Measurements from ENCODE around the gene DNAH11. TPM values are rescaled to one million over a fixed set of nuclear protein-coding genes. Genes with fewer than 3 reads are reported as not detected.

DNAH11 gene
- polyA plus RNA-seq, 1 experiment, result not detected

DNA sequence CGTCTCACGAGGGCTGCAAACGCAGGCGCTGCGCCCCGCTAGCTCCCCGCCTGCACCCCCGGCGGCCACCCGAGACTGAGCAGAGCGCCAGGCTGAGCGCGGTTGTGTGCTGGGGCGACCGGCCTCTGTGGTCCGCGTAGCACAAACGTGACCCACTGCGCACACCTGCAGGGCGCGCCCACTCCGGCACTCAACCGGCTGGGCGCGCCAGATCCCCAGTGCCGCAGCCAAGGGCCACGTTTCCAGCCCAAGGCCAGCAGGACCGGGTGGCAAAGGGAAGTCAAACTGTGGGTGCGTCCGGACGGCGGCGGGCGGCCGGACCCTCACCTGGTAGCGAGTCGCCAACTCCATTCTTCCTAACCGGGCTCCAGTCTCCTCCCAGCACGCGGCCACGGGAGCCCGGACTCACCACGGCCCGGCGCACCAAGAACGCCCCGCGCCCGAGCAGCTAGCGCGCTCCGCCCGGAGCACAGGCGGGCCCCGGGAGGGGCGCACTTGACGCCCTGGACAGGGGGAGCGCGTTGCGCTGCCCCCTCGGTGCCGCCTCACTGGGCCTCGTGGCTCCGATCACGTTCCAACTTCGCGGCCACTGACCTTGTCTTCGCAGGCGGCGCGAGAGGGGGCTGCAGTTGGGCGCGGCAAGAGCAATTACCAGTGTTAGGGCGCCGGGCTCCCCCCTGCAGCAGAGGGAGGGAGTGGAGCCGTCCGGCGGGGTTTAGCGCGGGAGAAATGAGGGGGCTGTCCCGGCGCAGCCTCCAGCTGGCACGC, 402.8 kb downstream of the DNAH11 start, which contains the start of gene CDCA7L:
Gene CDCA7L (minus strand): TSS at position 446 of the 768 bp plus-strand sequence. CDS start 95 bp downstream, at position 351.
- no peaks in the 10 kb centered on the region for H3K9me3 ChIP-seq (ENCODE audit: control insufficient read depth, insufficient read depth, low read length)
- no peaks in the 10 kb centered on the region for H3K27me3 ChIP-seq (ENCODE audit: control insufficient read depth, insufficient read depth, low read length)
- no peak for DNase-seq (ENCODE audit: low read depth, low spot score)
- peak within 1 kb of the TSS; percentile 80 for H3K4me3 ChIP-seq (ENCODE audit: low read depth, low read length)
- POLR2A ChIA-PET, result interaction anchor here (0.5 to 1.5 kb wide), 4 partner anchors 9 to 518 kb away, joined by 3 to 11 read pairs (median 6); partner anchors contain the start of gene SP4
- H3K27ac ChIP-seq (ENCODE audit: low read depth, low read length), result peak within 1 kb of the TSS; percentile 77
- TF ChIP-seq, protein P1, sequence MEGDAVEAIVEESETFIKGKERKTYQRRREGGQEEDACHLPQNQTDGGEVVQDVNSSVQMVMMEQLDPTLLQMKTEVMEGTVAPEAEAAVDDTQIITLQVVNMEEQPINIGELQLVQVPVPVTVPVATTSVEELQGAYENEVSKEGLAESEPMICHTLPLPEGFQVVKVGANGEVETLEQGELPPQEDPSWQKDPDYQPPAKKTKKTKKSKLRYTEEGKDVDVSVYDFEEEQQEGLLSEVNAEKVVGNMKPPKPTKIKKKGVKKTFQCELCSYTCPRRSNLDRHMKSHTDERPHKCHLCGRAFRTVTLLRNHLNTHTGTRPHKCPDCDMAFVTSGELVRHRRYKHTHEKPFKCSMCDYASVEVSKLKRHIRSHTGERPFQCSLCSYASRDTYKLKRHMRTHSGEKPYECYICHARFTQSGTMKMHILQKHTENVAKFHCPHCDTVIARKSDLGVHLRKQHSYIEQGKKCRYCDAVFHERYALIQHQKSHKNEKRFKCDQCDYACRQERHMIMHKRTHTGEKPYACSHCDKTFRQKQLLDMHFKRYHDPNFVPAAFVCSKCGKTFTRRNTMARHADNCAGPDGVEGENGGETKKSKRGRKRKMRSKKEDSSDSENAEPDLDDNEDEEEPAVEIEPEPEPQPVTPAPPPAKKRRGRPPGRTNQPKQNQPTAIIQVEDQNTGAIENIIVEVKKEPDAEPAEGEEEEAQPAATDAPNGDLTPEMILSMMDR (IDR thresholded peaks at IDR 0.05; ENCODE audit: low read depth, low read length), result no peak
- CTCF ChIA-PET, result interaction anchor here (0.7 kb wide), 1 partner anchor 21 kb away, joined by 3 read pairs; no protein-coding TSS in a partner anchor

DNA sequence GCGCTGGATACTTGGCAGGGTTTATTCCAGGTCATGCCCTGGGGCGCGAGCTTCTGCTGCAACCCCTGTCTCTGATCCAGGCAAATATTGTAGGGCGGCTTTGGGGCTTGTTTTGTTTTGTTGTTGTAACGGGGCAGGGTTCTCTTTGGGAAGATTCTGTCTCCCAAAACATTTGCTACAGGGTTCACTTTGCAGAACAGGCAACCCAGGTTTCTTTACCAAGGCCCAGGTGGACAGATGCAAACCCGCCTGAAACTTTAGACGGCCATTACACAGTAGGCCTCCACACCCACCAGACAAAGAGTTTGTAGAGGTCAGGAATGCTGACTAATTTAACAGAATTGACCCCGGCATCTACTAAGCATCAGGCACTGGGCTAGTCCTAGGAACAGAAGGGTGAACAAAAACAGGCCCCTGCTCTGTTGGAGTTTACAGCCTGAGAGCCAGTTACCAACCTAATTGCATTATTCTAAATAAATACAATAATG, 403.4 kb downstream of the DNAH11 start:
- POLR2A ChIA-PET, result interaction anchor here (1.5 kb wide), 2 partner anchors 8 to 519 kb away, joined by 7 to 11 read pairs; partner anchors contain the start of gene SP4
- CTCF ChIA-PET, result no interaction called here
- H3K9me3 ChIP-seq (ENCODE audit: control insufficient read depth, insufficient read depth, low read length), result no peaks in the 10 kb centered on the region

GRCh38 chr7:21947056-21947455, 404.2 kb downstream of the DNAH11 start:
- POLR2A ChIA-PET, result no interaction called here

More for the DNA sequence above, 403.4 kb downstream of the DNAH11 start:
- peak overlapping the region; percentile 80 for H3K4me3 ChIP-seq (ENCODE audit: low read depth, low read length)
- no peak for DNase-seq (ENCODE audit: low read depth, low spot score)
- peak overlapping the region; percentile 34 for H3K27ac ChIP-seq (ENCODE audit: low read depth, low read length)
- no peaks in the 10 kb centered on the region for H3K27me3 ChIP-seq (ENCODE audit: control insufficient read depth, insufficient read depth, low read length)
- TF ChIP-seq, protein P1 (IDR thresholded peaks at IDR 0.05; ENCODE audit: low read depth, low read length), result no peak

DNA sequence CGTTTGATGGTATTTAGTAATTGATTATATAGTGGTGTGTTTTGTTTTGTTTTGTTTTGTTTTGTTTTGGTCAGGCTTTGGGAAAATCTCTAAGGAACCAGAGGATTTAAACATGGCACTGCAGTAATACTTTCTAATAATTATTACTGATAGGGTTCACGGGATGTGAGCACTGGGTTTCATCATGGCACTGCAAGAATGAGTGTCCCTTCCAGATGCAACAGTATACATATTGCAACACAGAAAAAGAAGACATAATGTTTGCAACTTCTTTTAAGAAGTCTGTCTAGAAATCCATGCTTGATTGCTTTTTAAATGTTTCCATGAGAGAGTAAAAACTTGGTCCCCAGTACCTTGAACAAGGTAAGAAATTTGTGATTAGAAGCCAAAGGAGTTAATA, 405.1 kb downstream of the DNAH11 start:
- no peaks in the 10 kb centered on the region for H3K9me3 ChIP-seq (ENCODE audit: control insufficient read depth, insufficient read depth, low read length)
- CTCF ChIA-PET, result no interaction called here
- no peak for DNase-seq (ENCODE audit: low read depth, low spot score)
- TF ChIP-seq, protein P1 (IDR thresholded peaks at IDR 0.05; ENCODE audit: low read depth, low read length), result no peak
- no peak overlapping the region for H3K4me3 ChIP-seq (ENCODE audit: low read depth, low read length)
- POLR2A ChIA-PET, result no interaction called here
- H3K27ac ChIP-seq (ENCODE audit: low read depth, low read length), result no peak overlapping the region
- H3K27me3 ChIP-seq (ENCODE audit: control insufficient read depth, insufficient read depth, low read length), result no peaks in the 10 kb centered on the region

More at GRCh38 chr7:21947056-21947455, 404.2 kb downstream of the DNAH11 start:
- CTCF ChIA-PET, result no interaction called here
- Histone ChIP-seq H3K27ac (ENCODE audit: low read depth, low read length) (no peak overlapping the region), H3K4me3 (ENCODE audit: low read depth, low read length) (no peak overlapping the region), H3K27me3 (ENCODE audit: control insufficient read depth, insufficient read depth, low read length) (no peaks in the 10 kb centered on the region), H3K9me3 (ENCODE audit: control insufficient read depth, insufficient read depth, low read length) (no peaks in the 10 kb centered on the region)
- TF ChIP-seq, protein P1 (IDR thresholded peaks at IDR 0.05; ENCODE audit: low read depth, low read length), result no peak
- DNase-seq (ENCODE audit: low read depth, low spot score), result no peak

DNA sequence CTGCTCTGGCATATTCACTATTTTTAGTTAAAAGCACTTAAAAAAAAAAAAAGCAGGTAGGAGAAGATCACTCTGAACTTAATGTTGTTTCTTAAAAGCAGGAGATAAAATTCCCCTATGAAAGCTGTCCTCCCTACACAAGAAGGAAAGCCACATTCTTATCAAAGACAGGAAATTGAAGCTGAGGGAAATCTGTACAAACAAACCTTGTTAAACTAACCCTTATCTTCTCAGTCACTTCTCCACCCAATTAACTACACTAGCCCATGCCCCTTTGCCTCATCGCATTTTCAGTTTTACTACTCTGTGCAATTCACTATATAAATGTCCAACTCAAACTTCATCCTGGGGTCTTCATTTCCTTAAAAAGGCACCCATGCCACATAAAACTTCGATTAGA, 405.5 kb downstream of the DNAH11 start:
- Histone ChIP-seq H3K4me3 (ENCODE audit: low read depth, low read length) (no peak overlapping the region), H3K27ac (ENCODE audit: low read depth, low read length) (no peak overlapping the region), H3K27me3 (ENCODE audit: control insufficient read depth, insufficient read depth, low read length) (no peaks in the 10 kb centered on the region), H3K9me3 (ENCODE audit: control insufficient read depth, insufficient read depth, low read length) (no peaks in the 10 kb centered on the region)
- CTCF ChIA-PET, result no interaction called here
- POLR2A ChIA-PET, result no interaction called here
- TF ChIP-seq, protein P1 (IDR thresholded peaks at IDR 0.05; ENCODE audit: low read depth, low read length), result no peak
- DNase-seq (ENCODE audit: low read depth, low spot score), result no peak

Measured in AG04450 (cell line).